HEK293T (cell line): Measurements from ENCODE around the gene SLC45A1.

Experiments used
- ARNT ChIP-seq: fragments of 450-650 bp; IDR thresholded peaks from 2 replicates; pipeline ENCODE4 v1.6.1; 2017; ENCODE audit warnings: mild to moderate bottlenecking
- BHLHE40 ChIP-seq: fragments of 450-650 bp; IDR thresholded peaks from 2 replicates; pipeline ENCODE4 v1.6.1; 2016; ENCODE audit warnings: mild to moderate bottlenecking, moderate library complexity, borderline replicate concordance
- ELF4 ChIP-seq: fragments of 450-650 bp; IDR thresholded peaks from 2 replicates; pipeline ENCODE4 v1.6.1; 2017; ENCODE audit warnings: antibody characterized with exemption
- FOXA1 ChIP-seq: fragments of 450-650 bp; IDR thresholded peaks from 2 replicates; pipeline ENCODE4 v1.6.1; 2016; ENCODE audit warnings: mild to moderate bottlenecking
- FOXM1 ChIP-seq: fragments of 450-650 bp; IDR thresholded peaks from 2 replicates; pipeline ENCODE4 v1.6.1; 2017; ENCODE audit warnings: mild to moderate bottlenecking, borderline replicate concordance
- HDGF ChIP-seq: fragments of 450-650 bp; IDR thresholded peaks from 2 replicates; pipeline ENCODE4 v1.6.1; 2017; ENCODE audit warnings: antibody characterized with exemption, borderline replicate concordance
- L3MBTL2 ChIP-seq: fragments of 450-650 bp; conservative IDR thresholded peaks from 2 replicates; pipeline ENCODE4 v1.6.1; 2016; ENCODE audit warnings: mild to moderate bottlenecking
- LEF1 ChIP-seq: fragments of 450-650 bp; IDR thresholded peaks from 2 replicates; pipeline ENCODE4 v1.6.1; 2017; ENCODE audit warnings: mild to moderate bottlenecking, borderline replicate concordance
- NFRKB ChIP-seq: fragments of 450-650 bp; IDR thresholded peaks from 2 replicates; pipeline ENCODE4 v1.6.1; 2016; ENCODE audit warnings: mild to moderate bottlenecking, moderate library complexity
- PKNOX1 ChIP-seq: fragments of 450-650 bp; IDR thresholded peaks from 2 replicates; pipeline ENCODE4 v1.6.1; 2016
- SP1 ChIP-seq: fragments of 450-650 bp; IDR thresholded peaks from 2 replicates; pipeline ENCODE4 v1.6.1; 2017
- SUZ12 ChIP-seq: fragments of 450-650 bp; IDR thresholded peaks from 2 replicates; pipeline ENCODE4 v1.6.1; 2016; ENCODE audit warnings: mild to moderate bottlenecking
- TARDBP ChIP-seq: fragments of 450-650 bp; IDR thresholded peaks from 2 replicates; pipeline ENCODE4 v1.6.1; 2016
- ZNF384 ChIP-seq: fragments of 450-650 bp; IDR thresholded peaks from 2 replicates; pipeline ENCODE4 v1.6.1; 2016

- no peak for TF ChIP-seq FOXM1
- no peak for TF ChIP-seq TARDBP
- TF ChIP-seq SUZ12: no peak
- TF ChIP-seq FOXA1: no peak
- no peak for TF ChIP-seq HDGF
- no peak for TF ChIP-seq SP1
- TF ChIP-seq NFRKB: no peak
- TF ChIP-seq L3MBTL2: no peak
- no peak for TF ChIP-seq ARNT
- no peak for TF ChIP-seq ELF4
- no peak for TF ChIP-seq PKNOX1
- no peak for TF ChIP-seq BHLHE40
- TF ChIP-seq ZNF384: no peak
- TF ChIP-seq LEF1: no peak
Measured at GRCh38 chr1:8323706-8324105, 5.8 kb downstream of the SLC45A1 start.
